22Rv1 (cell line): ENCODE data around the gene HTR4.
A peak's percentile ranks its signal among the peaks of the same experiment; 100 is the strongest.

Experiments
- H3K27ac ChIP-seq: fragments of 450-650 bp; 2 replicates; pipeline ENCODE4 v1.5.1; 2017
- CTCF ChIP-seq: fragments of 450-650 bp; IDR thresholded peaks from 2 replicates; pipeline ENCODE4 v1.5.1; 2017; ENCODE audit warnings: mild to moderate bottlenecking
- ZFX ChIP-seq: fragments of 450-650 bp; IDR thresholded peaks from 2 replicates; pipeline ENCODE4 v1.6.1; 2017; ENCODE audit warnings: antibody characterized with exemption, borderline replicate concordance

Gene HTR4

GRCh38 chr5:148690945-148691344 is 36.6 kb upstream of the HTR4 start:
- H3K27ac ChIP-seq: no peak overlapping the region
- TF ChIP-seq ZFX (no peak), CTCF (no peak)

- no peak overlapping the region for H3K27ac ChIP-seq
- no peak for TF ChIP-seq ZFX
- TF ChIP-seq CTCF: no peak
Observed at GRCh38 chr5:148688787-148689186, 34.5 kb upstream of the HTR4 start.

- no peak for TF ChIP-seq CTCF
- TF ChIP-seq ZFX: no peak
- no peak overlapping the region for H3K27ac ChIP-seq
Observed at GRCh38 chr5:148687871-148688270, 33.5 kb upstream of the HTR4 start.

- peak; percentile 73 for TF ChIP-seq CTCF
- TF ChIP-seq ZFX: no peak
- H3K27ac ChIP-seq: no peak overlapping the region
Observed at GRCh38 chr5:148687427-148687826, 33.1 kb upstream of the HTR4 start.

GRCh38 chr5:148686660-148687059 is 32.3 kb upstream of the HTR4 start:
- TF ChIP-seq CTCF (no peak), ZFX (no peak)
- H3K27ac ChIP-seq: no peak overlapping the region

- TF ChIP-seq ZFX (no peak), CTCF (no peak)
Observed at GRCh38 chr5:148685520-148686134, 31.3 kb upstream of the HTR4 start.

GRCh38 chr5:148684528-148684927 is 30.2 kb upstream of the HTR4 start:
- H3K27ac ChIP-seq: no peak overlapping the region
- TF ChIP-seq ZFX: no peak
- no peak for TF ChIP-seq CTCF

More at GRCh38 chr5:148685520-148686134, 31.3 kb upstream of the HTR4 start:
- H3K27ac ChIP-seq: no peak overlapping the region
